BJ (cell line): Measurements from ENCODE around the gene RBP5. TPM values are rescaled to one million over a fixed set of nuclear protein-coding genes. Genes with fewer than 3 reads are reported as not detected.
A peak's percentile ranks its signal among the peaks of the same experiment; 100 is the strongest.

Experiments
- CTCF ChIA-PET: fragments of 350-600 bp; formaldehyde crosslinking; extraction: SDS; loops from one replicate; lab custom pipeline; 2021; ENCODE audit warnings: antibody characterized with exemption, inconsistent platforms; lab: Yijun Ruan, JAX
- POLR2A ChIA-PET: fragments of 300-600 bp; sonication (Branson Sonifier 250); formaldehyde crosslinking; extraction: SDS; loops from one replicate; lab custom pipeline; 2021; ENCODE audit warnings: antibody characterized with exemption; lab: Charles Lee
- DNase-seq: peaks from one replicate; pipeline ENCODE4 v3.0.0-alpha.2; 2011; ENCODE audit warnings: low read depth
- H3K27me3 ChIP-seq: 2 replicates; pipeline ENCODE4 v1.6.0; 2011; ENCODE audit warnings: low read length; ENCODE audit not compliant: control insufficient read depth, insufficient read depth
- H3K36me3 ChIP-seq: 2 replicates; pipeline ENCODE4 v1.5.1; 2011; ENCODE audit warnings: low read length; ENCODE audit not compliant: control insufficient read depth, insufficient read depth
- H3K4me3 ChIP-seq: 2 replicates; pipeline ENCODE4 v1.5.1; 2011; ENCODE audit warnings: low read depth, mild to moderate bottlenecking, control low read depth, low read length
- polyA plus RNA-seq: library from polyadenylated mRNA; depleted of rRNA; stranded (reverse); fragments of >200 nt; gene quantifications from 2 replicates; pipeline ENCODE4 v1.2.3, GENCODE V29; 2011; rRNA removed
- small RNA-seq: library from RNA; depleted of rRNA; stranded (forward); fragments of <200 nt; gene quantifications from one replicate; pipeline ENCODE3, GENCODE V24; 2012; ENCODE audit warnings: low replicate concordance, low read depth; ENCODE audit not compliant: insufficient read length
- TF ChIP-seq, protein P1 (sequence below): IDR thresholded peaks from 2 replicates; pipeline ENCODE4 v1.5.1; 2011; ENCODE audit warnings: low read depth, mild to moderate bottlenecking, control low read depth, inconsistent platforms, low read length, moderate library complexity; ENCODE audit not compliant: insufficient read depth

Gene RBP5
- polyA plus RNA-seq, 1 experiment: not detected

DNA sequence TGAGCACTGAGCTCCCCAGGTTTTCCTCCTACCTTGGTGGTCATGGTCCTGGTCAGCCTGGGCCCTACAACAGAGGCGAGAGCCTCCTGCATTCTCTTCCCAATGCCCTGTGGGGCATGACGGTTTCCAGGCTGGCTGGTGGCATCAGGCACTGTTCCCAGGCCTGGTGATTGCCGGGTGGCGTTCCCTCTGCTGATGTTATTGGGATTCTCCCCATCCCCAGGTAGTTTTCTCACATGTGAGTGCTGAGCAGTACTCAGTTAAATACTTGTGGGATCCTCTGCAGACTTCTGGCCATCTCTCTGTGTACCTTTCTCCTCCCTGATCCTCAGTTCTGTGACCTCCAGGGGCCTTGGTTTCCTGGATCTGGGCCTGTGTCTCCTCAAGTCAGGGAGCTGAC is 52.2 kb downstream of the RBP5 start:
- TF ChIP-seq, protein P1, sequence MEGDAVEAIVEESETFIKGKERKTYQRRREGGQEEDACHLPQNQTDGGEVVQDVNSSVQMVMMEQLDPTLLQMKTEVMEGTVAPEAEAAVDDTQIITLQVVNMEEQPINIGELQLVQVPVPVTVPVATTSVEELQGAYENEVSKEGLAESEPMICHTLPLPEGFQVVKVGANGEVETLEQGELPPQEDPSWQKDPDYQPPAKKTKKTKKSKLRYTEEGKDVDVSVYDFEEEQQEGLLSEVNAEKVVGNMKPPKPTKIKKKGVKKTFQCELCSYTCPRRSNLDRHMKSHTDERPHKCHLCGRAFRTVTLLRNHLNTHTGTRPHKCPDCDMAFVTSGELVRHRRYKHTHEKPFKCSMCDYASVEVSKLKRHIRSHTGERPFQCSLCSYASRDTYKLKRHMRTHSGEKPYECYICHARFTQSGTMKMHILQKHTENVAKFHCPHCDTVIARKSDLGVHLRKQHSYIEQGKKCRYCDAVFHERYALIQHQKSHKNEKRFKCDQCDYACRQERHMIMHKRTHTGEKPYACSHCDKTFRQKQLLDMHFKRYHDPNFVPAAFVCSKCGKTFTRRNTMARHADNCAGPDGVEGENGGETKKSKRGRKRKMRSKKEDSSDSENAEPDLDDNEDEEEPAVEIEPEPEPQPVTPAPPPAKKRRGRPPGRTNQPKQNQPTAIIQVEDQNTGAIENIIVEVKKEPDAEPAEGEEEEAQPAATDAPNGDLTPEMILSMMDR: no peak
- ChIA-PET POLR2A (interaction anchor here (0.6 to 0.7 kb wide), 2 partner anchors 10 to 418 kb away, joined by 3 to 5 read pairs; no protein-coding TSS in a partner anchor), CTCF (interaction anchor here (1.0 to 2.0 kb wide), 9 partner anchors 15 to 139 kb away, joined by 3 to 9 read pairs (median 5); partner anchors contain the start of genes C12orf57, C1R, C1S and RNU7-1)
- Histone ChIP-seq H3K27me3 (no peaks in the 10 kb centered on the region), H3K36me3 (peaks cover 9% of the 10 kb centered on the region), H3K4me3 (no peak overlapping the region)
- DNase-seq: no peak

- TF ChIP-seq, protein P1: no peak
These were observed 52.8 kb downstream of the RBP5 start for GRCh38 chr12:7075939-7076338.

DNA sequence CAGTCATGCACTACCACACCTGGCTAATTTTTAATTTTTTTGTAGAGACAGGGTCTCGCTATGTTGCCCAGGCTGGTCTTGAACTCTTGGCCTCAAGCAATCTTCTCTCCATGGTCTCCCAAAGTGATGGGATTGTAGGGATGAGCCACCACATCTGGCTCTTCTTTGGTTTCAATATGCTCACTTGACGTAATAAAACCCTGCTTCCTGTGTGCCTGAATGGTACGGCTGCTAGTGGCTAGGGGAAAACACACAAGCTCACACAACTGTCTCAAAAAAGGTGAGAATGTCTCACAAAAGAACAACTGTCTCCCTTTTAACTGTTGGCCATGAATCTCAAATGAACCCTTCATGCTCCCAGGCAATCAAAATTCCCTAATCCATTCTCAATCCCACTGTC is 53.2 kb downstream of the RBP5 start:
- TF ChIP-seq, protein P1: no peak
- H3K4me3 ChIP-seq: no peak overlapping the region
- ChIA-PET POLR2A (interaction anchor here (0.7 kb wide), 1 partner anchor 9 kb away, joined by 3 read pairs; no protein-coding TSS in a partner anchor), CTCF (interaction anchor here (1.0 to 2.0 kb wide), 7 partner anchors 15 to 138 kb away, joined by 3 to 9 read pairs (median 5); partner anchors contain the start of genes C12orf57, C1R, C1S and RNU7-1)
- no peaks in the 10 kb centered on the region for H3K27me3 ChIP-seq
- peaks cover 2% of the 10 kb centered on the region for H3K36me3 ChIP-seq
- DNase-seq: no peak

More at GRCh38 chr12:7075939-7076338, 52.8 kb downstream of the RBP5 start:
- H3K36me3 ChIP-seq: peaks cover 6% of the 10 kb centered on the region
- ChIA-PET POLR2A (interaction anchor here (0.6 to 0.7 kb wide), 2 partner anchors 9 to 419 kb away, joined by 3 to 5 read pairs; no protein-coding TSS in a partner anchor), CTCF (interaction anchor here (1.0 to 2.0 kb wide), 7 partner anchors 15 to 138 kb away, joined by 3 to 9 read pairs (median 5); partner anchors contain the start of genes C12orf57, C1R, C1S and RNU7-1)
- peak; percentile 56 for DNase-seq
- H3K4me3 ChIP-seq: no peak overlapping the region
- H3K27me3 ChIP-seq: no peaks in the 10 kb centered on the region

- H3K36me3 ChIP-seq: peaks cover 7% of the 10 kb centered on the region
- no peaks in the 10 kb centered on the region for H3K27me3 ChIP-seq
- ChIA-PET POLR2A (interaction anchor here (0.5 kb wide), 1 partner anchor 8 kb away, joined by 3 read pairs; no protein-coding TSS in a partner anchor), CTCF (interaction anchor here (1.5 to 2.2 kb wide), 2 partner anchors 10 to 13 kb away, joined by 3 to 10 read pairs; partner anchors contain the start of gene C1S)
- TF ChIP-seq, protein P1: no peak
- no peak overlapping the region for H3K4me3 ChIP-seq
- no peak for DNase-seq
These were observed 54.7 kb downstream of the RBP5 start for GRCh38 chr12:7073946-7074345.

Small RNAs within 50 kb of the gene (small RNA-seq; reads per million reads assigned to genes)
- not detected for gene RNU6-485P

Other genes with a start within 250 kb of the RBP5 start
- 12.7 and 13.3 TPM in 2 replicates for gene LRRC23, start 224.1 kb downstream of the RBP5 start, polyA plus RNA-seq
- 27.9 and 29.7 TPM in 2 replicates for gene ENO2, start 214.3 kb downstream of the RBP5 start, polyA plus RNA-seq
- 13.0 and 15.9 TPM in 2 replicates for gene ATN1, start 200.9 kb downstream of the RBP5 start, polyA plus RNA-seq
- gene RNU7-1, start 185.1 kb downstream of the RBP5 start, polyA plus RNA-seq: not detected in 2 replicates
- 489 and 709 TPM in 2 replicates for gene C12orf57, start 184.9 kb downstream of the RBP5 start, polyA plus RNA-seq
- 0.15 and 0.27 TPM in 2 replicates for gene PTPN6, start 177.5 kb downstream of the RBP5 start, polyA plus RNA-seq
- gene PHB2, start 158.2 kb downstream of the RBP5 start, polyA plus RNA-seq: 283 and 369 TPM in 2 replicates
- gene EMG1, start 158.0 kb downstream of the RBP5 start, polyA plus RNA-seq: 37.5 and 53.9 TPM in 2 replicates
- 26.3 and 31.2 TPM in 2 replicates for gene LPCAT3, start 110.4 kb downstream of the RBP5 start, polyA plus RNA-seq
- gene C1S, start 68.2 kb downstream of the RBP5 start, polyA plus RNA-seq: 329 and 341 TPM in 2 replicates
- gene C1R, start 36.4 kb downstream of the RBP5 start, polyA plus RNA-seq: 668 and 703 TPM in 2 replicates
- 33.6 and 50.5 TPM in 2 replicates for gene C1RL, start 19.7 kb downstream of the RBP5 start, polyA plus RNA-seq
- 14.3 and 19.2 TPM in 2 replicates for gene CLSTN3, start 1.5 kb upstream of the RBP5 start, polyA plus RNA-seq
- gene PEX5, start 60.8 kb upstream of the RBP5 start, polyA plus RNA-seq: 14.8 and 21.4 TPM in 2 replicates
- not detected in 2 replicates for gene ACSM4, start 175.2 kb upstream of the RBP5 start, polyA plus RNA-seq